GM12878 (cell line): ENCODE measurements around the gene PTCD2. TPM values are rescaled to one million over a fixed set of nuclear protein-coding genes. Genes with fewer than 3 reads are reported as not detected.

Source experiments
- ATAC-seq: fragments of 200-7000 bp; cut with Tn5 transposase; 3 replicates; pipeline ENCODE4 v1.9.1; 2020; ENCODE audit warnings: mild to moderate bottlenecking, moderate library complexity
- BruUV-seq: library from RNA; stranded (reverse); fragments of 400-500 nt; replicated peaks from 2 replicates; lab custom pipeline; 2021; lab: Mats Ljungman, UMichigan
- CTCF ChIA-PET: fragments of 300-600 bp; sonication (Branson Sonifier 250); formaldehyde crosslinking; extraction: SDS; loops from one replicate; lab custom pipeline; 2021; ENCODE audit warnings: inconsistent platforms; lab: Yijun Ruan, JAX
- POLR2A ChIA-PET: fragments of 350-600 bp; formaldehyde crosslinking; extraction: SDS; loops from one replicate; lab custom pipeline; 2021; ENCODE audit warnings: inconsistent platforms; lab: Charles Lee
- RAD21 ChIA-PET: fragments of 300-600 bp; sonication (Branson Sonifier 250); formaldehyde crosslinking; loops from one replicate; lab custom pipeline; 2023; ENCODE audit warnings: antibody characterized with exemption; ENCODE audit not compliant: unreplicated experiment; lab: Charles Lee
- SMC1A ChIA-PET: fragments of 300-600 bp; sonication (Branson Sonifier 250); formaldehyde crosslinking; loops from one replicate; lab custom pipeline; 2023; ENCODE audit not compliant: unreplicated experiment, uncharacterized antibody; lab: Charles Lee
- DNase-seq: peaks from one replicate; pipeline ENCODE4 v3.0.0-alpha.2; 2011; ENCODE audit warnings: low read depth, low spot score
- FAIRE-seq: peaks from 3 replicates; lab custom pipeline; 2011; peaks lifted over from hg19 to GRCh38; lab: Jason Lieb, UNC
- H2AFZ ChIP-seq: 2 replicates; pipeline ENCODE4 v1.6.0; 2011; ENCODE audit warnings: low read depth, low read length, control low read depth; ENCODE audit not compliant: control insufficient read depth
- H3K27ac ChIP-seq: 2 replicates; pipeline ENCODE4 v1.5.1; 2011; ENCODE audit warnings: control low read depth; ENCODE audit not compliant: control insufficient read depth, insufficient read depth
- H3K27me3 ChIP-seq, 2 experiments: replicated peaks in 1 of 2; 2 replicates each; pipeline versions ENCODE4 v1.6.0 to v1.6.1; 2011; ENCODE audit warnings: low read length in 1 of 2; ENCODE audit not compliant: control insufficient read depth in 2 of 2, insufficient read depth in 2 of 2
- H3K36me3 ChIP-seq, 2 experiments: 2 replicates each; pipeline ENCODE4 v1.5.1; 2011; ENCODE audit warnings: low read length in 1 of 2; ENCODE audit not compliant: control insufficient read depth in 2 of 2, insufficient read depth in 2 of 2
- H3K4me1 ChIP-seq: 2 replicates; pipeline ENCODE4 v1.6.1; 2011; ENCODE audit warnings: mild to moderate bottlenecking, low read length, moderate library complexity, mixed read lengths; ENCODE audit not compliant: control insufficient read depth, insufficient read depth
- H3K4me2 ChIP-seq: 2 replicates; pipeline ENCODE4 v1.6.0; 2011; ENCODE audit warnings: control low read depth; ENCODE audit not compliant: control insufficient read depth, insufficient read depth
- H3K4me3 ChIP-seq: fragments of 200-600 bp; sonication (generic); 2 replicates; pipeline ENCODE4 v1.5.1; 2016
- H3K79me2 ChIP-seq: 2 replicates; pipeline ENCODE4 v1.6.0; 2011; ENCODE audit warnings: low read length; ENCODE audit not compliant: control insufficient read depth, insufficient read depth
- H3K9ac ChIP-seq: 2 replicates; pipeline ENCODE4 v1.8.0; 2011; ENCODE audit warnings: low read length, control low read depth, mixed read lengths; ENCODE audit not compliant: control insufficient read depth, insufficient read depth
- H3K9me3 ChIP-seq: replicated peaks from 3 replicates; pipeline ENCODE4 v1.5.1; 2011; ENCODE audit warnings: mild to moderate bottlenecking, low read length; ENCODE audit not compliant: control insufficient read depth, insufficient read depth
- H4K20me1 ChIP-seq: 2 replicates; pipeline ENCODE4 v1.6.0; 2011; ENCODE audit not compliant: control insufficient read depth, insufficient read depth
- BMI1 ChIP-seq: fragments of 450-650 bp; IDR thresholded peaks from 2 replicates; pipeline ENCODE4 v1.6.1; 2016; ENCODE audit warnings: mild to moderate bottlenecking, moderate library complexity, borderline replicate concordance
- CHD4 ChIP-seq: fragments of 200-600 bp; sonication (generic); IDR thresholded peaks from 2 replicates; pipeline ENCODE4 v1.6.1; 2016; ENCODE audit warnings: mild to moderate bottlenecking
- IKZF2 ChIP-seq, 2 experiments: fragments of 450-650 bp; IDR thresholded peaks; 2 replicates each; pipeline ENCODE4 v1.6.1; 2017; ENCODE audit warnings: mild to moderate bottlenecking in 2 of 2, moderate library complexity in 2 of 2
- NFXL1 ChIP-seq: fragments of 450-650 bp; IDR thresholded peaks from 2 replicates; pipeline ENCODE4 v1.6.1; 2017; ENCODE audit warnings: antibody characterized with exemption, mild to moderate bottlenecking, borderline replicate concordance
- NFYA ChIP-seq: IDR thresholded peaks from 2 replicates; pipeline ENCODE4 v1.6.1; 2011; ENCODE audit warnings: low read depth, mild to moderate bottlenecking, low read length, improper control_type of control experiment, borderline replicate concordance
- RAD51 ChIP-seq: fragments of 450-650 bp; IDR thresholded peaks from 2 replicates; pipeline ENCODE4 v1.6.1; 2016; ENCODE audit warnings: moderate library complexity, mild to moderate bottlenecking, inconsistent platforms
- RELA ChIP-seq: fragments of 450-650 bp; IDR thresholded peaks from 2 replicates; pipeline ENCODE4 v1.8.0; 2014; ENCODE audit warnings: borderline replicate concordance; ENCODE audit not compliant: partially characterized antibody
- TCF7 ChIP-seq: IDR thresholded peaks from 2 replicates; pipeline ENCODE4 v1.6.1; 2014; ENCODE audit warnings: antibody characterized with exemption, borderline replicate concordance
- ZNF24 ChIP-seq: fragments of 450-650 bp; IDR thresholded peaks from 2 replicates; pipeline ENCODE4 v1.6.1; 2017; ENCODE audit warnings: antibody characterized with exemption, mild to moderate bottlenecking
- WGBS: methylation state at CpG from one replicate; pipeline ENCODE4 v1.1.6; 2016; ENCODE audit warnings: low lambda C conversion rate; ENCODE audit not compliant: insufficient replicate concordance, insufficient coverage; ENCODE audit errors: missing lambda C conversion rate; 5-methylcytosine and 5-hydroxymethylcytosine counted together
- in situ Hi-C: fragments of 300-500 bp; cut with MboI; formaldehyde crosslinking; loops from 9 replicates; pipeline ENCODE4 v1.14.3; 2018; ENCODE audit warnings: mixed read lengths
- intact Hi-C: fragments of 100-400 bp; cut with micrococcal nuclease; formaldehyde crosslinking; loops from one replicate; pipeline ENCODE4 v1.14.2; 2022; ENCODE audit not compliant: unreplicated experiment
- polyA plus RNA-seq, 11 experiments: library from polyadenylated mRNA; depleted of rRNA in 4 of 11; unstranded in 6 of 11; stranded (reverse) in 5 of 11; fragments of >200 nt; fragmentation: Nextera tagmentation in 4 of 11; fragmentation: Illumina TruSeq in 1 of 11; extraction: Ambion mirVana in 4 of 11; extraction: Trizol in 1 of 11; gene quantifications; 1 replicate in 1 of 11; 2 replicates in 10 of 11; pipeline versions ENCODE4 v1.2.1 to v1.2.3, GENCODE V29; 2011 to 2016; ENCODE audit warnings: inconsistent platforms in 2 of 11, missing spikeins in 2 of 11, low read depth in 1 of 11
- total RNA-seq, 4 experiments: library from RNA; depleted of rRNA in 3 of 4; stranded (reverse); fragments of >200 nt in 3 of 4; fragmentation: Illumina TruSeq in 1 of 4; extraction: Trizol in 1 of 4; gene quantifications; 2 replicates each; pipeline versions ENCODE4 v1.2.1 to v1.2.3, GENCODE V29; 2013 to 2021
- TF ChIP-seq, protein P1 (sequence below): IDR thresholded peaks from 2 replicates; pipeline ENCODE4 v1.6.1; 2011; ENCODE audit warnings: low read depth, low read length, improper control_type of control experiment, borderline replicate concordance
- TF ChIP-seq, protein P2 (sequence below): fragments of 450-650 bp; IDR thresholded peaks from 2 replicates; pipeline ENCODE4 v1.6.1; 2017; ENCODE audit warnings: borderline replicate concordance
- TF ChIP-seq, protein P3 (sequence below): fragments of 450-650 bp; IDR thresholded peaks from 2 replicates; pipeline ENCODE4 v1.6.1; 2014; ENCODE audit warnings: mild to moderate bottlenecking

The PTCD2 gene
- total and polyA plus RNA-seq, 10 of the 15 experiments (the other 5 are each of a cell fraction or from before 2014, with no cell fraction given): 8.7 to 15.0 (median 11.9) TPM

DNA sequence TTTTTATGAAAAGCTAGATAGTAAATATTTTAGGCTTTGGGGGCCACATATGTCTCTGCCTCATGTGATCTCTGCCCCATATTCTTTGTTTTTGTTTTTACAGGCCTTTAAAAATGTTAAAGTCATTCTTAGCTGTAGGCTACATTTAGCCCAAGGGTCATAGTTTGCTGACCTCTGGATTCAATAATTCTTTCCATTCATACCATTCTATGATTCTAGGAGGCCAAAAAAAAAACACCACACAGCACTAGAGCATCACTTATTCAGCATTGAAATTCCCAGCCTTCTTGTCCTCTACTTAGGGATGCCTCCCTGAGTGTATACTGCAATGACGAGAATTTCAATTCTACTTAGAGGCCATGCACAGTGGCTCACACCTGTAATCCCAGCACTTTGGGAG lies 17.0 kb downstream of the PTCD2 start:
- intact Hi-C loops: no loop called here
- BruUV-seq: no TSS peak
- Histone ChIP-seq H3K4me3 (no peak overlapping the region), H3K4me1 (no peaks in the 10 kb centered on the region), H3K79me2 (no peaks in the 10 kb centered on the region), H4K20me1 (no peaks in the 10 kb centered on the region), H3K27me3 (no peaks in the 10 kb centered on the region), H3K4me2 (no peak overlapping the region), H2AFZ (no peak overlapping the region), H3K9ac (no peak overlapping the region), H3K27ac (no peak overlapping the region), H3K9me3 (no peaks in the 10 kb centered on the region), H3K36me3 (peaks cover 2 to 20% of the 10 kb centered on the region in 2 experiments; a peak in 3 of 4 replicates)
- ChIA-PET POLR2A (no interaction called here), CTCF (interaction anchor here (0.6 to 1.1 kb wide), 2 partner anchors 186 to 1642 kb away, joined by 3 to 4 read pairs; no protein-coding TSS in a partner anchor), SMC1A (interaction anchor here (0.5 to 1.3 kb wide), 5 partner anchors 14 to 521 kb away, joined by 3 to 4 read pairs (median 3); no protein-coding TSS in a partner anchor), RAD21 (no interaction called here)
- in situ Hi-C loops: no loop called here
- ATAC-seq (no peak), DNase-seq (no peak), FAIRE-seq (no peak)
- WGBS: 94% methylated on average over 1 of the region's 1 CpG
- TF ChIP-seq RAD51 (no peak), ZNF24 (no peak), IKZF2 (IDR thresholded peaks at IDR 0.05) (no peak), CHD4 (no peak)

DNA sequence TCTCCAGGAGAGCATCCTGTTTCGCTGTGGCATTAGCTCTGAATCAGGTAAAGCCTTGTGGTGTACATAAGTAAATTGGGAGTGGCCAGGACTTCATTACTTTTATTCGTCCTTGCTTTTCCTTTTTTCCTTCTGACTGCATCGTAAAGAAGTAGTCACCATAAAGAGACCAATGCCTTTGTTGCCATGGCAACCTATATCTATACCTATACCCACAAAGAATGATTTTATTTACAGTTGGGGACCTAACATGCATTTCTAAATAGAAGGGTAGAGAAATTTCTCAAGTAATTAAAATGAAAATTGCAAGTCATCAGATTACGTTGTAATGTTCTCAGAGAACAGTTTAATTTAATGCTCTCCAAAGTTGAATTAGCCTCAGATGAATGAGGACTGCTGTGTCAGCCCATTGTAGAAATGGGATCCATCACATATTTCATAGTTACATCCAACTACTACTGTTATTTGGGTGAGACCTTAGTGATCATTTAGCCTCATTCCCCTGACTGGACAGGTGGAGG lies 18.6 kb downstream of the PTCD2 start:
- Histone ChIP-seq H3K4me1 (no peaks in the 10 kb centered on the region), H3K79me2 (no peaks in the 10 kb centered on the region), H4K20me1 (no peaks in the 10 kb centered on the region), H3K27me3 (no peaks in the 10 kb centered on the region), H3K27ac (no peak overlapping the region), H3K9ac (no peak overlapping the region), H3K36me3 (peaks cover 2 to 23% of the 10 kb centered on the region in 2 experiments), H3K4me2 (no peak overlapping the region), H3K9me3 (no peaks in the 10 kb centered on the region), H3K4me3 (no peak overlapping the region), H2AFZ (no peak overlapping the region)
- POLR2A ChIA-PET: no interaction called here
- CTCF ChIA-PET: interaction anchor here (1.3 to 1.4 kb wide), 2 partner anchors 27 to 480 kb away, joined by 3 to 7 read pairs; no protein-coding TSS in a partner anchor
- no TSS peak for BruUV-seq
- RAD21 ChIA-PET: interaction anchor here (0.7 kb wide), 1 partner anchor 198 kb away, joined by 3 read pairs; no protein-coding TSS in a partner anchor
- in situ Hi-C loops (no loop called here), intact Hi-C loops (no loop called here)
- SMC1A ChIA-PET: interaction anchor here (1.0 kb wide), 1 partner anchor 15 kb away, joined by 3 read pairs; no protein-coding TSS in a partner anchor
- no peak for DNase-seq
- no peak for ATAC-seq
- FAIRE-seq: no peak
- WGBS: 94% methylated on average over 4 of the region's 4 CpGs
- TF ChIP-seq TCF7 (no peak), NFYA (no peak), RELA (no peak), NFXL1 (no peak), BMI1 (no peak), CHD4 (no peak)
- TF ChIP-seq, protein P1, sequence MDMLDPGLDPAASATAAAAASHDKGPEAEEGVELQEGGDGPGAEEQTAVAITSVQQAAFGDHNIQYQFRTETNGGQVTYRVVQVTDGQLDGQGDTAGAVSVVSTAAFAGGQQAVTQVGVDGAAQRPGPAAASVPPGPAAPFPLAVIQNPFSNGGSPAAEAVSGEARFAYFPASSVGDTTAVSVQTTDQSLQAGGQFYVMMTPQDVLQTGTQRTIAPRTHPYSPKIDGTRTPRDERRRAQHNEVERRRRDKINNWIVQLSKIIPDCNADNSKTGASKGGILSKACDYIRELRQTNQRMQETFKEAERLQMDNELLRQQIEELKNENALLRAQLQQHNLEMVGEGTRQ: no peak
- TF ChIP-seq, protein P2, sequence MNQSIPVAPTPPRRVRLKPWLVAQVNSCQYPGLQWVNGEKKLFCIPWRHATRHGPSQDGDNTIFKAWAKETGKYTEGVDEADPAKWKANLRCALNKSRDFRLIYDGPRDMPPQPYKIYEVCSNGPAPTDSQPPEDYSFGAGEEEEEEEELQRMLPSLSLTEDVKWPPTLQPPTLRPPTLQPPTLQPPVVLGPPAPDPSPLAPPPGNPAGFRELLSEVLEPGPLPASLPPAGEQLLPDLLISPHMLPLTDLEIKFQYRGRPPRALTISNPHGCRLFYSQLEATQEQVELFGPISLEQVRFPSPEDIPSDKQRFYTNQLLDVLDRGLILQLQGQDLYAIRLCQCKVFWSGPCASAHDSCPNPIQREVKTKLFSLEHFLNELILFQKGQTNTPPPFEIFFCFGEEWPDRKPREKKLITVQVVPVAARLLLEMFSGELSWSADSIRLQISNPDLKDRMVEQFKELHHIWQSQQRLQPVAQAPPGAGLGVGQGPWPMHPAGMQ: no peak
- TF ChIP-seq, protein P3, sequence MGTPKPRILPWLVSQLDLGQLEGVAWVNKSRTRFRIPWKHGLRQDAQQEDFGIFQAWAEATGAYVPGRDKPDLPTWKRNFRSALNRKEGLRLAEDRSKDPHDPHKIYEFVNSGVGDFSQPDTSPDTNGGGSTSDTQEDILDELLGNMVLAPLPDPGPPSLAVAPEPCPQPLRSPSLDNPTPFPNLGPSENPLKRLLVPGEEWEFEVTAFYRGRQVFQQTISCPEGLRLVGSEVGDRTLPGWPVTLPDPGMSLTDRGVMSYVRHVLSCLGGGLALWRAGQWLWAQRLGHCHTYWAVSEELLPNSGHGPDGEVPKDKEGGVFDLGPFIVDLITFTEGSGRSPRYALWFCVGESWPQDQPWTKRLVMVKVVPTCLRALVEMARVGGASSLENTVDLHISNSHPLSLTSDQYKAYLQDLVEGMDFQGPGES: no peak
